Stimulated activated CD4-positive, alpha-beta T cell treated with anti-CD3 and anti-CD28 coated beads, Interleukin-15, amount 100 ng/mL, for 1 hour (primary cell): ENCODE data around the gene DEFB112.

Source experiments
- DNase-seq, 2 donors: peaks; one replicate each; pipeline ENCODE4 v3.0.0-alpha.2; 2020; ENCODE audit warnings: low read depth in 1 of 2, low spot score in 1 of 2

The DEFB112 gene

DNA sequence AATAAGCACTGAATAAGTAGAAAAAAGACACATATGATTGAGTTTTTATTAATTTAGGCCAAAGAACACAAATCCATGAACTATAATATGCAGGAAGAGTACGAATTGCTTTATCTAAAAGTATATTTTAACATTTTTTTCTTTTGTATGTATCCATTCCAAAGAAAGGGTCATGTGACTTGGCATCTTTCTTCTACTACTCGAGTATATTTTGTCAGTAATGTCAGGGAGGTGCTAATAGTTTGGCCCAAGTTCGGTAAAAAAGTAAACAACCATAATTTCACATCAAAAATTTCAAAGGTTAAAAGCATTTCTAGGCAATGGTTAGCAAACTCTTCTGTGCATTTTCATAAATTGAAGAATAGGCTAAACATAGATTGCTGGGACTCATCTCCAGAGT lies 46.6 kb downstream of the DEFB112 start:
- DNase-seq: no peak

DNA sequence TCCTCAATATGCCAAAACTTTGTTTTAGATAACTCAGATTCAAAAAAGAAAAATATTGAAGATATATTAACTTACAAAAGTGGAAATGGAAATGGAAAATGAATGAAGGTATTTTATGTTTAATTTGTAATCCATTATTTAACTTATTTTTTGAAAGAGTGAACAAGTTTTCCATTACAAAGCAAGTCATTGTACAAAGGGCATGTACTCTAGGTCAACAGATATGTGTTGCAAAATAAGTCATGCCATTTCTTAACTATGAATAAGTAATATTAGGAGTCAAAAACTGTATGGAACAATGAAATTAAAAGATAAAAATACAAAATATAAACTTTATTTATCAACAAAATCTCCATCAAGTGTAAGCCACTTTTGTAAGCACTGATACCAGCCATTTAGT lies 54.5 kb downstream of the DEFB112 start:
- DNase-seq: no peak
